ENCODE measurements around the gene NFU1. TPM values are rescaled to one million over a fixed set of nuclear protein-coding genes. Genes with fewer than 3 reads are reported as not detected.

The NFU1 gene
- total RNA-seq, 1 experiment from 2014 or later: 35.1 TPM

- H2AFZ ChIP-seq: no peak overlapping the region
- peaks cover 64% of the 10 kb centered on the region for H3K79me2 ChIP-seq (ENCODE audit: low read depth)
- H3F3A ChIP-seq (ENCODE audit: insufficient read depth, low read depth): peaks cover 6% of the 10 kb centered on the region
- no peaks in the 10 kb centered on the region for H3K9me2 ChIP-seq (ENCODE audit: insufficient read depth)
- peaks cover 57% of the 10 kb centered on the region for H3K4me1 ChIP-seq (replicated peaks; ENCODE audit: insufficient read depth)
- H3K27me3 ChIP-seq (ENCODE audit: insufficient read depth, low read depth): no peaks in the 10 kb centered on the region
- ChIA-PET CTCF (no interaction called here), POLR2A (ENCODE audit: unreplicated experiment) (no interaction called here)
- peaks cover 24% of the 10 kb centered on the region; the same call in 1 of the 2 replicates for H4K20me1 ChIP-seq (ENCODE audit: insufficient read depth)
- peaks cover 8% of the 10 kb centered on the region for H3K36me3 ChIP-seq (ENCODE audit: low read depth)
- BruUV-seq (replicated peaks): no TSS peak
- H3K9me3 ChIP-seq (ENCODE audit: insufficient read depth, low read depth): no peaks in the 10 kb centered on the region
- DNase-seq: peak in 1 of 2 experiments; percentile 38
- intact Hi-C loops (cut with micrococcal nuclease; ENCODE audit: unreplicated experiment): loop anchor here (5.0 kb wide), 2 partner anchors 257 to 327 kb away; partner anchors contain the start of gene AAK1
- TF ChIP-seq, protein P1, sequence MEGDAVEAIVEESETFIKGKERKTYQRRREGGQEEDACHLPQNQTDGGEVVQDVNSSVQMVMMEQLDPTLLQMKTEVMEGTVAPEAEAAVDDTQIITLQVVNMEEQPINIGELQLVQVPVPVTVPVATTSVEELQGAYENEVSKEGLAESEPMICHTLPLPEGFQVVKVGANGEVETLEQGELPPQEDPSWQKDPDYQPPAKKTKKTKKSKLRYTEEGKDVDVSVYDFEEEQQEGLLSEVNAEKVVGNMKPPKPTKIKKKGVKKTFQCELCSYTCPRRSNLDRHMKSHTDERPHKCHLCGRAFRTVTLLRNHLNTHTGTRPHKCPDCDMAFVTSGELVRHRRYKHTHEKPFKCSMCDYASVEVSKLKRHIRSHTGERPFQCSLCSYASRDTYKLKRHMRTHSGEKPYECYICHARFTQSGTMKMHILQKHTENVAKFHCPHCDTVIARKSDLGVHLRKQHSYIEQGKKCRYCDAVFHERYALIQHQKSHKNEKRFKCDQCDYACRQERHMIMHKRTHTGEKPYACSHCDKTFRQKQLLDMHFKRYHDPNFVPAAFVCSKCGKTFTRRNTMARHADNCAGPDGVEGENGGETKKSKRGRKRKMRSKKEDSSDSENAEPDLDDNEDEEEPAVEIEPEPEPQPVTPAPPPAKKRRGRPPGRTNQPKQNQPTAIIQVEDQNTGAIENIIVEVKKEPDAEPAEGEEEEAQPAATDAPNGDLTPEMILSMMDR (conservative IDR thresholded peaks at IDR 0.05): no peak
- TF ChIP-seq EZH2 (IDR thresholded peaks at IDR 0.05; ENCODE audit: low read depth): no peak
- peak overlapping the region; percentile 76 for H3K27ac ChIP-seq
- H3K4me2 ChIP-seq: peak overlapping the region; percentile 99
- peak overlapping the region; percentile 90 for H3K4me3 ChIP-seq
Observed at GRCh38 chr2:69385443-69386151, 51.6 kb downstream of the NFU1 start.

DNA sequence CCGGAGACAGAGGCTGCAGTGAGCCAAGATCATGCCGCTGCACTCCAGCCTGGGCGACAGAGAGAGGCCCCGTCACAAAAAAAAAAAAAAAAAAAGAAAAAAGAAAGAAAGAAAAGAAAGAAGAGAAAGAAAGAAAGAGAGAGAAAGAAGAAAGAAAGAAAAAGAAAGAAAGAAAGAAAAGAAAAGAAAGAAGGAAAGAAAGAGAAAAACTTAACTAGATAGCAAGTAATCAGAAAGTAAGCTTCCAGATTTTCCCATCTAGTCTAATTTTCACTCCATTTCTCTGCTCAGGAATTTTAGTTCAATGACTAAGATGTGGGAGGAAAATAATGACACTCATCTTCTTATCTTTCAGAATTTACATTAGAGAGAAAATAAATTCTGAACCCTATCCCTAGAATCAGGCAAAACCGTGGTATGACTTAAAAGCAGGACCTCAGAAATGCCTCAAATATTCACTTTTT is 52.6 kb downstream of the NFU1 start:
- Histone ChIP-seq H3K4me3 (peak overlapping the region; percentile 23; the same call in 1 of the 2 replicates), H4K20me1 (ENCODE audit: insufficient read depth) (peaks cover 31% of the 10 kb centered on the region), H3K4me2 (peak overlapping the region; percentile 99), H3K27ac (peak overlapping the region; percentile 76), H3K9me3 (ENCODE audit: insufficient read depth, low read depth) (no peaks in the 10 kb centered on the region), H3K4me1 (replicated peaks; ENCODE audit: insufficient read depth) (peaks cover 58% of the 10 kb centered on the region), H3K79me2 (ENCODE audit: low read depth) (peaks cover 73% of the 10 kb centered on the region), H3K36me3 (ENCODE audit: low read depth) (peaks cover 8% of the 10 kb centered on the region), H3K9me2 (ENCODE audit: insufficient read depth) (no peaks in the 10 kb centered on the region), H3K27me3 (ENCODE audit: insufficient read depth, low read depth) (no peaks in the 10 kb centered on the region), H3F3A (ENCODE audit: insufficient read depth, low read depth) (peaks cover 6% of the 10 kb centered on the region), H2AFZ (no peak overlapping the region)
- ChIA-PET POLR2A (ENCODE audit: unreplicated experiment) (no interaction called here), CTCF (no interaction called here)
- TF ChIP-seq, protein P1 (conservative IDR thresholded peaks at IDR 0.05): no peak
- no peak for TF ChIP-seq EZH2 (IDR thresholded peaks at IDR 0.05; ENCODE audit: low read depth)
- intact Hi-C loops (cut with micrococcal nuclease; ENCODE audit: unreplicated experiment): loop anchor here (5.0 kb wide), 2 partner anchors 258 to 328 kb away; partner anchors contain the start of gene AAK1
- no peak for DNase-seq
- no TSS peak for BruUV-seq (replicated peaks)

DNA sequence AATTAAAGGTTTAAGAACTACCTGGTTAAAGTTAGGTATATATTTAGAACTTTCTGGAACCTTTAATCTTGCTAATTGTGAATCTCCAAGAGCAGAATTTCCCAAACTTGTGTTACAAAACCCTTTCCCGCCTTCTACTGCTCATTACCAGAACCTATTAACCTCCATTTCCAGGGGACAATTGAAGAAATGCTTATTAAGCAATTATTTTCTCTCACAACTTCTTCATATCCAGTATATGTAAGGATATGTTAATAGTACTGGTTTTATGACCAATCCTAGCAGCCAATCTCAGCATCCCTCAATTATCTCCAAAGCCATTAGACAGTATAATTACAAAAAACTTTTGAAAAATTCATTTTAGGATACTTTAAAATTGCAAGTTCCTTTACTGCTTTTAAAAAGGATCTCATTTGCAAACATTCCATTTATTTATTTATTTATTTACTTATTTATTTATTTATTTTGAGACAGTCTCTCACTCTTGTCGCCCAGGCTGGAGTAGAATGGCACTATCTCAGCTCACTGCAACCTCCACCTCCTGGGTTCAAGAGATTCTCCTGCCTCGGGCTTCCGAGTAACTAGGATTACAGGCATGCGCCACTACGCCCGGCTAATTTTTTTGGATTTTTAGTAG is 53.9 kb downstream of the NFU1 start:
- Histone ChIP-seq H3K27ac (peak overlapping the region; percentile 64; the same call in 1 of the 2 replicates), H3K4me2 (peak overlapping the region; percentile 99; the same call in 1 of the 2 replicates), H4K20me1 (ENCODE audit: insufficient read depth) (peaks cover 40% of the 10 kb centered on the region), H3K9me3 (ENCODE audit: insufficient read depth, low read depth) (no peaks in the 10 kb centered on the region), H3K36me3 (ENCODE audit: low read depth) (peaks cover 10% of the 10 kb centered on the region), H3K9me2 (ENCODE audit: insufficient read depth) (no peaks in the 10 kb centered on the region), H3K4me3 (no peak overlapping the region), H3F3A (ENCODE audit: insufficient read depth, low read depth) (peaks cover under 1% of the 10 kb centered on the region), H2AFZ (no peak overlapping the region), H3K79me2 (ENCODE audit: low read depth) (peaks cover 86% of the 10 kb centered on the region), H3K27me3 (ENCODE audit: insufficient read depth, low read depth) (no peaks in the 10 kb centered on the region), H3K4me1 (replicated peaks; ENCODE audit: insufficient read depth) (peaks cover 58% of the 10 kb centered on the region)
- intact Hi-C loops (cut with micrococcal nuclease; ENCODE audit: unreplicated experiment): no loop called here
- BruUV-seq (replicated peaks): no TSS peak
- ChIA-PET CTCF (interaction anchor here (0.7 kb wide), 1 partner anchor 342 kb away, joined by 3 read pairs; no protein-coding TSS in a partner anchor), POLR2A (ENCODE audit: unreplicated experiment) (no interaction called here)
- no peak for DNase-seq
- TF ChIP-seq, protein P1 (conservative IDR thresholded peaks at IDR 0.05): no peak
- no peak for TF ChIP-seq EZH2 (IDR thresholded peaks at IDR 0.05; ENCODE audit: low read depth)

Data from PC-9 (cell line).